AG09309 (cell line): ENCODE measurements around the gene MANF.
"Not testable (repeated sequence)": the region's sequence is repeated elsewhere in the genome, so short reads cannot be mapped to it uniquely, and the experiment has no call there.

ENCODE experiments used
- DNase-seq: peaks from one replicate; pipeline ENCODE4 v3.0.0-alpha.2; 2010; ENCODE audit warnings: low read depth
- H3K4me3 ChIP-seq: 2 replicates; pipeline ENCODE4 v1.5.1; 2011; ENCODE audit warnings: mild to moderate bottlenecking, low read depth, low read length, moderate library complexity; ENCODE audit not compliant: control insufficient read depth
- TF ChIP-seq, protein P1 (sequence below): IDR thresholded peaks from 2 replicates; pipeline ENCODE4 v1.5.1; 2011; ENCODE audit warnings: mild to moderate bottlenecking, low read depth, low read length, inconsistent platforms; ENCODE audit not compliant: insufficient read depth, control insufficient read depth; ENCODE audit errors: missing control alignments

The MANF gene

DNA sequence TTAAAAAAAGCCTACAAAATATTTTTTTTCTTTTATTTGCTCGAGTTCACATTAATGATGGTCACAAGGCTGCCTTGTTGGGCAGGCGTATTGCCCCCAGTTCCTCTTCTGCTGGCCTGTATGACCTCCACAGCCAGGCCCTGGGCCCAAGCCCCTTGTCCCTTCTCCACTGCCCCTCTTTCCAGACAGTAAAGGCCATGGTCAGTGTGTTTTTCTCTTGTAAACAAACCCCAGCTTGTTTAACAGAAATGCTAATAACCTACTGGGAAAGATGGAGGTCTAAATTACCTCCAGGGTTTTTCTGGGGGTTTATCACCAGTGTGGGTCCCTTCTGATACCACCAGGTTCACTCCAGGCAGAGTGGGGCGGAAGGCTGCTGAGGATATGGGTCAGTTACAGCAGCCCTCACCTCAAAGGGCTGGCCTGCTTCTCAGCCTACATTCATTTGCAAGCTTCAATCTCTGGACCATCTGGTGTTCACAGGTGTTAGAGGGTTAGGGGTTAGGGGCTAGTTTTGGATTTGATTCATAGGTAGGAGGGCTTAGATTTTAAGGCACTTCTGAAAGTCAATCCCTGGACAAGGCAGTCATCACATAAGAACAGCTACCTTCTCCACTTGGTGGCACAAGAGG is 2.0 kb upstream of the MANF start:
- no peak for DNase-seq
- no peak overlapping the region for H3K4me3 ChIP-seq
- TF ChIP-seq, protein P1, sequence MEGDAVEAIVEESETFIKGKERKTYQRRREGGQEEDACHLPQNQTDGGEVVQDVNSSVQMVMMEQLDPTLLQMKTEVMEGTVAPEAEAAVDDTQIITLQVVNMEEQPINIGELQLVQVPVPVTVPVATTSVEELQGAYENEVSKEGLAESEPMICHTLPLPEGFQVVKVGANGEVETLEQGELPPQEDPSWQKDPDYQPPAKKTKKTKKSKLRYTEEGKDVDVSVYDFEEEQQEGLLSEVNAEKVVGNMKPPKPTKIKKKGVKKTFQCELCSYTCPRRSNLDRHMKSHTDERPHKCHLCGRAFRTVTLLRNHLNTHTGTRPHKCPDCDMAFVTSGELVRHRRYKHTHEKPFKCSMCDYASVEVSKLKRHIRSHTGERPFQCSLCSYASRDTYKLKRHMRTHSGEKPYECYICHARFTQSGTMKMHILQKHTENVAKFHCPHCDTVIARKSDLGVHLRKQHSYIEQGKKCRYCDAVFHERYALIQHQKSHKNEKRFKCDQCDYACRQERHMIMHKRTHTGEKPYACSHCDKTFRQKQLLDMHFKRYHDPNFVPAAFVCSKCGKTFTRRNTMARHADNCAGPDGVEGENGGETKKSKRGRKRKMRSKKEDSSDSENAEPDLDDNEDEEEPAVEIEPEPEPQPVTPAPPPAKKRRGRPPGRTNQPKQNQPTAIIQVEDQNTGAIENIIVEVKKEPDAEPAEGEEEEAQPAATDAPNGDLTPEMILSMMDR: no peak

DNA sequence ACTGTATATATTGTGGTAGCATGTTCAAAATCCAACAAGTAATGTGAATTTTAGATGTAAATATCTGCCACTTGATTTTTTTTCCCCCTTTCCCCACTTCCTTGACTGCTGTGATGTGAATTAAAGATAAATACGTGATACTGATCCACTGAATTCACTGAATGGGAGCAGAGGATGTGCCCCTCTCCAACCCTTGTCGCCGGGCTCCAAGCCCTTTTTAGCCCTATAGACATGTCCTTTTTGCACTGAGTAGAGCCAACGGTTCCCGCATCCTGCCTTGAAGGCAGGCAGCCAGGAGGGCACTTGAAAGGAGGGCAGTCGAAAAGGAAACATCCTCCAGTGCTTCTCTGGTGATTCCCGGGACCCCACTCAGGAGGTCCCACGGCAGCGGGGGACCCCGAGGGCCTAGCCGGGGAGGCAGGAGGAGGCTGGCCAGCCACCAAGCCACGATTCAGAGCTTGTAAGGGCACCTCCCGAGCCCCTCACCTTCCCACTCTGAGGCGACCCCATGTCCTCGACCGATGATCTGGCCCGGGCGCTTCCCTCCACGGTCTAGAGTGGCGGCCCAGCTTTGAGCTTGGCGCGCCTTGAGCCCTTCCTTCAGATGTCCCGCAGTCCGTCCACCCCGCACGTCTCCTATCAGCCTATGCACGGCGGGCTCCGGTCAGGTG is 901 bp upstream of the MANF start:
- no peak for DNase-seq
- TF ChIP-seq, protein P1: no peak
- H3K4me3 ChIP-seq: peak overlapping the region; percentile 92

DNA sequence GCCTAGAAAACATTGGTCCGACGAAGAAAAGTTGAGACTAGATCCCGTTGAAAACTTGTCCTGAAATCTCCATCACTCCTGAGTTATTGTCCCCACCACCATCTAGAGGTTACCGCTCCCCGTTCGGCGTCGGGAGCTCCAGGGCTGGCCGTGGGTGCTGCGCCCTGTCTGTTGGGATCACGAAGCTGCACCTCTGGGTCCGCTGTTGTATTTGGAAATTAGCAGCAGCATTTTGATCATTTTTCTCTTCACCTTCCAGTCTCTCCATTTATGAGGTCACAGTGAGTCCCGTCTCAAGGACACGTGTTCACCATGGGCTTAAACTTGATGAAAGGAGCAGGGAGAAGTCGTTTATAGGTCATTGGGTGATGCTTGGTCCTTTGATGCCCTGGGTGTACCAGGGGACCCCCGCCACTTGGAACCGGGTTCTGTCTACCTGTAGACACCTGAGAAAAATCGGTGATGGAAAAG is 565 bp downstream of the MANF start:
- TF ChIP-seq, protein P1: no peak
- DNase-seq: no peak
- H3K4me3 ChIP-seq: peak overlapping the region; percentile 78

DNA sequence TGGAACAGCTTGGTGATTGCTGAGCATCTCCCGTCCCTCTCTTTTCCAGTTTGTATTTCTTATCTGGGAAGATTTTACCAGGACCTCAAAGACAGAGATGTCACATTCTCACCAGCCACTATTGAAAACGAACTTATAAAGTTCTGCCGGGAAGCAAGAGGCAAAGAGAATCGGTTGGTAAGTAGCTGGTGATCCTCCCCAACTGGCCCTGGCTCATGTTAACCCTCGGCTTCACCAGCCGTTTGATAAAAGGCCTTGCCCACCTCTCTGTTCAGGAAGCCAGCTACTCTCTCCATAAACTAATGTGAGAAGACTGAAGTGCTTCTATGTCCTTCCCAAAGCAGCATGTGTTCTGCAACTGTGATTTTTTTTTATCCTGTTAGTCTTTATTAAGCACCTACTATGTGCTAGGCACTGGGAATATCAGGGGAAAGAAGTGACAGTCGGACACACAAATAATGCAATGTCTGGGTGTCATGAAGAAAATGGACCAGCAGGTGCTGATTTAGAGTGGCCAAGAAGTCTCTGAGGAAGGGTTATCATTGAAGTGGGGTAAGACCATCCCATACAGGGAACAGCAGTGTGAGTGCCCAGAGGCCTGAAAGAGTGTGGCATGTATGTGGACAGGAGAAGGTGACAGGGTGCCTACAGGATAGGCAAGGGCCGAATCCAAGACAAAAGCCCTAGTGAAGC is 1.2 kb downstream of the MANF start:
- DNase-seq: no peak
- TF ChIP-seq, protein P1: no peak
- H3K4me3 ChIP-seq: peak overlapping the region; percentile 78

DNA sequence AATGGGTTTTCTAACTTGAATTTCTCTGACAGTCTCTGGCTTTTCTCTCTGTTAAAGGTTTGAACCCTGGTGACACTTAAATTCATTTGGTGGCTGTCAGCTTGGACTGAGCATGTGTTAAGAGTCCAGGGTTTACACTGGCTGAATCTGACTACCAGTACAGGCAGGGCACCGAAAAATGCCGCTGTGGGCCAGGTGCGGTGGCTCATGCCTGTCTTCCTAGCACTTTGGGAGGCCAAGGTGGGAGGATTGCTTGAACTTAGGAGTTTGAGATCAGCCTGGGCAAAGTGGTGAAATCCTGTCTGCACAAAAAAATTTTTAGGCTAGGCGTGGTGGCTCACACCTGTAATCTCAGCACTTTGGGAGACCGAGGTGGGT is 1.8 kb downstream of the MANF start:
- DNase-seq: no peak
- H3K4me3 ChIP-seq: peak overlapping the region; percentile 78
- TF ChIP-seq, protein P1: no peak

DNA sequence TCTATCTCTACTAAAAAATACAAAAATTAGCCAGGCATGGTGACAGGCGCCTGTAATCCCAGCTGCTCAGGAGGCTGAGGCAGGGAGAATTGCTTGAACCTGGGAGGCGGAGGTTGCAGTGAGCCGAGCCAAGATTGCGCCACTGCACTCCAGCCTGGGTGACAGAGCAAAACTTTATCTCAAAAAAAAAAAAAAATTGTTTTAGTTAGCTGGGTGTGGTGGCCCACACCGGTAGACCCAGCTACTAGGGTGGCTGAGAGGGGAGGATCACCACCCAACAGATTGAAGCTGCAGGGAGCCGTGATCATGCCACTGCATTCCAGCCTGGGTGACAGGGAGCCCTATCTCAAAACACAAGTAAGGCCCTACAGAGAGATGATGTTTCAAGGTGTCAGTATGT is 2.2 kb downstream of the MANF start:
- DNase-seq, H3K4me3 ChIP-seq: not testable (repeated sequence)
